Activated T-cell treated with anti-CD3 and anti-CD28 coated beads for 1 hour (primary cell): ENCODE results near the gene NOL4L.

Source experiments
- DNase-seq: peaks from one replicate; pipeline ENCODE4 v3.0.0-alpha.2; 2020; ENCODE audit warnings: low read depth

The NOL4L gene

GRCh38 chr20:32456869-32457478 lies 128.2 kb downstream of the NOL4L start:
- no peak for DNase-seq

- DNase-seq: no peak
Measured at GRCh38 chr20:32455901-32456701, 129.0 kb downstream of the NOL4L start.

GRCh38 chr20:32455171-32455900 lies 129.8 kb downstream of the NOL4L start:
- no peak for DNase-seq

GRCh38 chr20:32454164-32455145 lies 130.7 kb downstream of the NOL4L start:
- no peak for DNase-seq

GRCh38 chr20:32453467-32454163 lies 131.5 kb downstream of the NOL4L start:
- DNase-seq: no peak

GRCh38 chr20:32452776-32453466 lies 132.2 kb downstream of the NOL4L start:
- DNase-seq: no peak

GRCh38 chr20:32451682-32452461 lies 133.3 kb downstream of the NOL4L start:
- no peak for DNase-seq

GRCh38 chr20:32451340-32451681 lies 133.8 kb downstream of the NOL4L start:
- DNase-seq: no peak

GRCh38 chr20:32450484-32451061 lies 134.6 kb downstream of the NOL4L start:
- no peak for DNase-seq

GRCh38 chr20:32449890-32450401 lies 135.2 kb downstream of the NOL4L start:
- no peak for DNase-seq

- DNase-seq: no peak
Measured at GRCh38 chr20:32449057-32449889, 135.9 kb downstream of the NOL4L start.

- no peak for DNase-seq
Measured at GRCh38 chr20:32448306-32449056, 136.7 kb downstream of the NOL4L start.

- DNase-seq: no peak
Measured at GRCh38 chr20:32447136-32448027, 137.8 kb downstream of the NOL4L start.

GRCh38 chr20:32446301-32447100 lies 138.6 kb downstream of the NOL4L start:
- DNase-seq: no peak

- no peak for DNase-seq
Measured at GRCh38 chr20:32445539-32446273, 139.4 kb downstream of the NOL4L start.
